Activated CD8-positive, alpha-beta memory T cell treated with anti-CD3 and anti-CD28 coated beads for 1 hour (primary cell): Measurements from ENCODE around the gene FAF1.
"Not testable (repeated sequence)": the region's sequence is repeated elsewhere in the genome, so short reads cannot be mapped to it uniquely, and the experiment has no call there.

Source experiments
- DNase-seq, 2 donors: peaks; one replicate each; pipeline ENCODE4 v3.0.0-alpha.2; 2020; ENCODE audit warnings: low read depth in 1 of 2; ENCODE audit errors: extremely low read depth in 1 of 2

The FAF1 gene

GRCh38 chr1:50959913-50960844 is at the start of gene FAF1:
Gene FAF1 (minus strand): TSS chr1:50960267. CDS start chr1:50959811, 456 bp downstream.
- DNase-seq, result peak; percentile 93 to 96

GRCh38 chr1:51009381-51009780 is 49.3 kb upstream of the FAF1 start:
- DNase-seq, result no peak

GRCh38 chr1:51005549-51005948 is 45.5 kb upstream of the FAF1 start:
- DNase-seq, result not testable (repeated sequence)

GRCh38 chr1:51002516-51002915 is 42.4 kb upstream of the FAF1 start:
- DNase-seq, result no peak

- no peak for DNase-seq
Measured at GRCh38 chr1:51000651-51001050, 40.6 kb upstream of the FAF1 start.

- no peak for DNase-seq
Measured at GRCh38 chr1:51000160-51000559, 40.1 kb upstream of the FAF1 start.

- not testable (repeated sequence) for DNase-seq
Measured at GRCh38 chr1:50999375-50999774, 39.3 kb upstream of the FAF1 start.

- DNase-seq, result no peak
Measured at GRCh38 chr1:50996083-50996482, 36.0 kb upstream of the FAF1 start.

- DNase-seq, result no peak
Measured at GRCh38 chr1:50995651-50996050, 35.6 kb upstream of the FAF1 start.

- DNase-seq, result no peak
Measured at GRCh38 chr1:50994997-50995396, 34.9 kb upstream of the FAF1 start.

- DNase-seq, result no peak
Measured at GRCh38 chr1:50993645-50994044, 33.6 kb upstream of the FAF1 start.

GRCh38 chr1:50992532-50993318 is 32.7 kb upstream of the FAF1 start:
- DNase-seq, result no peak

GRCh38 chr1:50989694-50990093 is 29.6 kb upstream of the FAF1 start:
- DNase-seq, result no peak

- DNase-seq, result no peak
Measured at GRCh38 chr1:50986653-50987052, 26.6 kb upstream of the FAF1 start.

GRCh38 chr1:50985094-50985493 is 25.0 kb upstream of the FAF1 start:
- DNase-seq, result no peak

GRCh38 chr1:50983219-50983802 is 23.2 kb upstream of the FAF1 start:
- DNase-seq, result no peak

GRCh38 chr1:50982611-50983010 is 22.5 kb upstream of the FAF1 start:
- no peak for DNase-seq

GRCh38 chr1:50981741-50982140 is 21.7 kb upstream of the FAF1 start:
- DNase-seq, result no peak

GRCh38 chr1:50980505-50980904 is 20.4 kb upstream of the FAF1 start:
- no peak for DNase-seq

GRCh38 chr1:50979937-50980336 is 19.9 kb upstream of the FAF1 start:
- DNase-seq, result no peak
